Erythroblast (primary cell): ENCODE results near the gene IL1B.
A peak's percentile ranks its signal among the peaks of the same experiment; 100 is the strongest.

Experiments
- DNase-seq, 2 experiments: peaks; one replicate each; lab custom pipeline; 2025; lab: John Stamatoyannopoulos, UW
- GATA1 ChIP-seq: IDR thresholded peaks from 2 replicates; pipeline ENCODE4 v1.6.1; 2011; ENCODE audit warnings: low read depth, mild to moderate bottlenecking, control low read depth, low read length, moderate library complexity
- POLR2A ChIP-seq: IDR thresholded peaks from 2 replicates; pipeline ENCODE4 v1.6.1; 2011; ENCODE audit warnings: mild to moderate bottlenecking, low read length

Gene IL1B

DNA sequence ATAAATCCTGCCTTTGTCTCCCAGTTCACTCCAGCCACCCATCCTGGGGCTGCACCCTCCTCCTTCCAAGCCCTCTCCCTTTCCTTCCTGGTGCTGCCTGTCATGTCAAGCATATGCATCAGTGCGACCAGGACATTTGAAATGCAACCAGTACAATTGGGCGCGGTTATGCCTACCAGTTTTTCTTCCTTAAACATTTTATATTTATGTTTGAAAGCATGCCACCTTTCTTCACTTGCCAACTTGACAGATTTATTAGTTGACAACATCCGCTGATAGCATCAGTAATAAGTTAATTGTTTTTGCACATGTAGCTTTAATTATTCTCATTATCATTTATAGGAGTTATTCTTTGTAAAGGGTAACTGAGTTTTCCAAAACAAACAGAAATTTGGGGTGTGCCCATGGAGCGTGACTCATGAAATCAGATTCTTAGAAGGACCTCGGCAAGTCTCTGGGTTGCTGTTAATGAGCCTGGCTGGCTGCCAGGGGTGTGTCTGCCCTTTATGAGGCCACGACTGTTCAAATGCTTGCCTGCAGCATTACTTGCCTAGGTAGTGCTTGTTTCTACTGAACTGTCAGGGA lies 32.8 kb upstream of the IL1B start:
- peak; percentile 95 to 96 for DNase-seq

DNA sequence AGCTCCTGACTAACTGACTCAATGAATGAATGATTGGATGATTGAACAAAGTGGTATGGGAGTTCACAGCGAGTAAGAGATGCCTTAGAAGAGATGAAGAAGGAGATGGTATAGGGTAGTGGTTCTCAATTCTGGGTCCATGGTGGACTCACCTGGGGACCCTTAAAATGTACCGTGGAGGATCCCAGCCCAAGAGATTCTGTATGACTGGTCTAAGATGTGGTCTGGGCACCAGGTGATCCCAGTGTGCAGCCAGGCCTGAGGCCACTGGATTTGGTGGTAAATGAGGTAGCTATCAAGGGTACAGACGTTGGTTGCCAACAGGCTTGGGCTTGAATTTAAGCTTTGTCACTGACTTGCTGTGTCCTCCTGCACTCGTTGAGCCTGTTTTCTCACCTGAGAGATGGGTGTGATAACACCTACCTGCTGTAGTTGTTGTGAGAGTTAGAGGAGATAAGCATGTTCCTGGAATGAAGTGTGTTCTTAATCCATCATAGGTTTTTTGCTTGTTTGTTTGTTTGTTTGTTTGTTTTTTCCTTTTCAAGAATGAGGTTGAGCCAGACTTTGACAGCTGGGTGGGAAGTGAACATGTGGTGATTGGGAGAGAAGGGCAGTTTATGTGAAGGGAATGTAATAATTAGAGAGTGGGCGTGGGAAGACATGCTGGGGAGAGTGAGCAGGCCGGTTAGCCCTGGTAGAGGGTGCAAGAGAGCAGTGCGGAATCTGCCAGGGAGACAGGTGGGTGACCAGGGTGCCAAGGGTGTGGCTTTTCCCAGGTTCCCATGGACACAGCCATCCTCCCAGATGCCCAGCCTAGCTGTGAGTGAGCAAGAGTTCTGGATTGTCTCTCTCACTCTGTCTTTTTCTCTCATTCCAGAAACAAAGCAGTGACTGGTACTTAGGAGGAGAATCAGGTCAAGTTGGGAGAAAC lies 31.4 kb upstream of the IL1B start:
- DNase-seq, result no peak
- TF ChIP-seq POLR2A (no peak), GATA1 (no peak)

More for the DNA sequence above, 32.8 kb upstream of the IL1B start:
- TF ChIP-seq POLR2A, result no peak
- TF ChIP-seq GATA1, result no peak

DNA sequence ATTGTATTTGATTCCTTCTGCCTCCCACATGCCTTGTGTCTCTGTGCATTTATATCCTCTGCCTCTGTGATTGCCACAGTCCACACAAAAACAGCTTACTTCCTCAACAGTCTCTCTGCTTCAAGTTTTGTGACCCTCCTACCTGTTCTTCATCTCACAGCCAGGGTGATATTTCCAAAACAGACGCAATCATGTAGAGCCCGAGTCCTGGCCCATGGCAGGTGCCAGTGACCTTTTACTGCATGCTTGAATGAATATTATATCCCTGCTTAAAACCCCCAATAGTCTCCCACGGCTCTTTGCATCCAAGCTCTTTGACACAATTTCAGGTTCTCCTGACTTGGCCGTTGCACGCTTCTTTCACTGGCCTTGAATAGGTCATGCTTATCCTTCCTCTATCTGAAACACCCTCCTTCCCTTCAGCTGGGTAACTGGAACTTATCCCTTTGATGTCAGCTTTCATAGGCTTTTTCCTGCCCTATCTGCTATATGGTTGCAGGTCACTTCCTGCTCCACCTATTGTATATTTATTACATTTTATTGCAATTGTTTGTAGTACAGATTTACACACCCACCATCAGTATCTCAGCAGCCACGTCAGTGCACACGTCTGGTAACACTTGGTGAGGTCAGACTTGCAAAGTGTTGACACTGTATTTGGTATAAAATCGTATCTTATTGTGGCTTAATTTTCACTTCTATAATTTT lies 29.7 kb upstream of the IL1B start:
- TF ChIP-seq POLR2A, result no peak
- TF ChIP-seq GATA1, result no peak
- no peak for DNase-seq

DNA sequence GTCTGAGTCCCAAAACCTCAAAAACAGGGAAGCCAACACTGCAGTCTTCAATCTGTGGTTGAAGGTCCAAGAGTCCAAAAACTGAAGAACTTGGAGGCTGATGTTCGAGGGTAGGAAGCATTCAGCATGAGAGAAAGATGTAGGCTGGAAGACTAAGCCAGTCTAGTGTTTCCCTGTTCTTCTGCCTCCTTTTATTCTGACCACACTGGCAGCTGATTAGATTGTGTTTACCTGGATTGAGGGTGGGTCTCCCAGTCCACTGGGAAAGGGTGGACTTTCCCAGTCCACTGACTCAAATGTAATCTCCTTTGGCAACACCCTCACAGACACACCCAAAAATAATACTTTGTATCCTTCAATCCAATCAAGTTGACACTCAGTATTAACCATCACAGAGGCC lies 27.5 kb upstream of the IL1B start:
- DNase-seq, result no peak
- no peak for TF ChIP-seq POLR2A
- no peak for TF ChIP-seq GATA1

DNA sequence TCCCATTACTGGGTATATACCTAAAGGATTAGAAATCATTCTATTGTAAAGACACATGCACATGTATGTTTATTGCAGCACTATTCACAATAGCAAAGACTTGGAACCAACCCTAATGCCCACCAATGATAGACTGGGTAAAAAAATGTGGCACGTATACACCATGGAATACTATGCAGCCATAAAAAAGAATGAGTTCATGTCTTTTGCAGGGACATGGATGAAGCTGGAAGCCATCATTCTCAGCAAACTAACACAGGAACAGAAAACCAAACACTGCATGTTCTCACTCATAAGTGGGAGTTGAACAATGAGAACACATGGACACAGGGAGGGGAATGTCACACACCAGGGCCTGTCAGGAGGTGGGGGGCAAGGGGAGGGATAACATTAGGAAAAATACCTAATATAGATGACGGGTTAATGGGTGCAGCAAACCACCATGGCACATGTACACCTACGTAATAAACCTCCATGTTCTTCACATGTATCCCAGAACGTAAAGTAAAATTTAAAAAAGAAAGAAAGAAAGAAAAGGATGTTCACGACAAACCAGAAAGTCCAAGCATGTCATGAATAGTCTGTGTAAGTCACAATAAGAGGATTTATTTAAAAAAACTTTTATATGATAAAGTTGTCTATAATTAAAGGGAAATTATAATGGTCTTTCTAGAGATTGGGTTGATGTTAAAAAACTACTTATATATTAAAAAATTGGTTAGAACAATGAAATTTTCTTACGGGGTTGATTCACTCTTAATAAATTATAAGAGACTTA lies 23.0 kb upstream of the IL1B start:
- DNase-seq, result peak; percentile 47 to 55

DNA sequence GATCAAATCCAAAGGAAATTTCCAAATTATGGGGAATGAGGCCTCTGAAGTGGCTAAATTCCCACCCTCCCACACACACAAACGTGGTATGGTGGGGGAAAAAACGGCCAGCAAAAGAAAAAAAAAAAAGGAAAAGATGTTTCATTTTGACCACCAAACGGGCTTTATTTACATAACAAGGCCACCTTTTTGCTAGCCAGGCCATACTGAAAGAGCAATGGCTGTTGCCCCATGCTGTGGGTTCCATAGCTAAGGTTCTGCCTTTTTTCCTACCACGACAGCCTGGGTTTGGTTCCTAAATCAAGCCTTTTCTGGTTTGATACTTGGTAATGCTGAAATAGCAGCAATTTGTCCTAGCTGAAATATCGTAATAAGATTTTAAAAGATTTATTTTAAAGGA lies 14.0 kb upstream of the IL1B start:
- DNase-seq, result no peak

DNA sequence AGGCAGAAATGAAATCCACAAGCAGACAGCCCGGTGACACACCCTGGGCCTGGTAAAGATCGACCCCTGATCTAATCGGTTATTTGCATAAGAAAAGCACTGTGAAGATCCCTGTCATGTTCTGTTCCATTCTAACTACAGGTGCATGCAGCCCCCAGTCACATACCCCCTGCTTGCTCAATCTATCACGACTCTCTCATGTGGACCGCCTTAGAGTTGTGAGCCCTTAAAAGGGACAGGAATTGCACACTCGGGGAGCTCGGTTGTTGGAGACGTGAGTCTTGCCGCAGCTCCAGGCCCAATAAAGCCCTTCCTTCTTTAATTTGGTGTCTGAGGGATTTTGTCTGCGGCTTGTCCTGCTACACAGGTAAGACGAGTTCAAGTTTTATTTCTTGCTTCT lies 13.4 kb upstream of the IL1B start:
- DNase-seq, result no peak
- TF ChIP-seq GATA1, result no peak
- no peak for TF ChIP-seq POLR2A

More for the DNA sequence above, 14.0 kb upstream of the IL1B start:
- no peak for TF ChIP-seq POLR2A

DNA sequence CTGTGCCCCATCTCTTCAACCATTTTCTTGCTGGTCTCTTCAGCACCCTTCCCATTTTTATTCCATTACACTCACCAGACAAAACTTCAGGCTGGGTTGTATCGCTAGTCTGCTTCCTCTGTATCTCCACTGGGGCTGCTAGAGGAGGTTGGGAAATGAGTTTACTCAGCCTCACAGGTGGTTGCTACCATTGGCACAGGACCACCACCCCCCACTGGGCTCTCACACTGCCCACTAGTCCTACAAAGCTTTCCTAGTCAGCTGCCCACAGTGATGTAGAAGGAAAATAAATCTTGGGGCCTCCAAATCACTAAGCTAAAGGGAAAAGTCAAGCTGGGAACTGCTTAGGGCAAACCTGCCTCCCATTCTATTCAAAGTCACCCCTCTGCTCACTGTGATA lies 12.3 kb upstream of the IL1B start:
- DNase-seq, result no peak
- TF ChIP-seq GATA1, result no peak
- TF ChIP-seq POLR2A, result no peak

DNA sequence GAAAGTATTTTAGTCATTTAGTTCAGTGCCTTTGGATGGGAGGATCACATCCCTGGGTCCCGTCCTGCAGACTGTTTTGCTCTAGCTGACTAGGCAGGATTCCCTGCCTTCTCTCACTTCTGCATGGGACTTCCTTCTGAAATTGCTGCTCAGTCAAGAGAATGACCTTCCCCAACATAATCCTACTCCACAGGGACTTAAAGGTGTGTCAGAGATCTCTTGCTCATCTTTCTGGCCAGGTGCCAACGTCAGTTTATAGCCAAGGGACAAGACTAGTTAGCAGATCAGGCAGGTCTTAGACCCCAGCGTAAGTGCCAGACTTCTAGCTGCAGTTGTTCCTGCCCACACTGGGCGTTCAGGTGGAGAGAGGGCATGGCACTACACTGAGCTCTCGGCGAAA lies 9.5 kb upstream of the IL1B start:
- TF ChIP-seq GATA1, result no peak
- TF ChIP-seq POLR2A, result no peak
- DNase-seq, result peak; percentile 10 to 22

DNA sequence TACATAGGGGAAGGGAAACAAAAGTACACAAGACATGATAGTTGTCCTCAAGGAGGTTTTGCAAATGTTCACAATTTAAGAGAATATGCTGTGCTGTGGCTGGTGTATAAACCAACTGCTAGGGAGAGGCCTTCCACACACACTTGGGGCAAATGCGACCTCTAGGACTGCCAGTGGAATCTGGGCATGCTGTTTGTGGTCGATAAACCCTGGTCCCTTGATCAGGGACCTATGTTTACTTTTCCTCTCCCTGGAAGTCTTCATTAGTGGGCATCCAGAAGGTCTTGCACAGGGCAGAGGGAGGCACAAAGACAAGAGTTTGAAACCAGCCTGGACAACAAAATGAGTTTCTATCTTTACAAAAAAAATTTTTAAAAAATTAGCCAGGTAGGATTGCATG lies 7.3 kb upstream of the IL1B start:
- no peak for TF ChIP-seq GATA1
- no peak for TF ChIP-seq POLR2A
- no peak for DNase-seq

DNA sequence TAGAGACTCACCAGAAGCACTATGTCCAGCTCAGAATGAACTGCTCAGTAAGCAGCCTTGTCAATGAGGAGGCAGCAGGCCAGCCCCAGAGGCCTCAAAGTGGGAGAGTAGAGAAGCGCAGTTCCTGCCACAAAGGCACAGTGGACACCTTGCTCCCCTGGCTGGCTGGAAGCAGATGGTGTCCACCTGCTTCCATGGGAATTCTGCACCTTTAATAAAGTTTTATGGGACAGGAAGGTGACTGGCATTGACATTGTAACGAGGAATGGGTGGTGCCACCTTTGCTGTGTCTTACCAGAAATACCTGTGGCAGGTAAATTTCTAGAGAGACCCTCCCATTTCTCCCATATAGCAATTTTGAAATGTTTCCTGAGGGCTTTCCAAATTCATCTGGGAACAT lies 6.7 kb upstream of the IL1B start:
- no peak for DNase-seq
- TF ChIP-seq GATA1 (no peak), POLR2A (no peak)

DNA sequence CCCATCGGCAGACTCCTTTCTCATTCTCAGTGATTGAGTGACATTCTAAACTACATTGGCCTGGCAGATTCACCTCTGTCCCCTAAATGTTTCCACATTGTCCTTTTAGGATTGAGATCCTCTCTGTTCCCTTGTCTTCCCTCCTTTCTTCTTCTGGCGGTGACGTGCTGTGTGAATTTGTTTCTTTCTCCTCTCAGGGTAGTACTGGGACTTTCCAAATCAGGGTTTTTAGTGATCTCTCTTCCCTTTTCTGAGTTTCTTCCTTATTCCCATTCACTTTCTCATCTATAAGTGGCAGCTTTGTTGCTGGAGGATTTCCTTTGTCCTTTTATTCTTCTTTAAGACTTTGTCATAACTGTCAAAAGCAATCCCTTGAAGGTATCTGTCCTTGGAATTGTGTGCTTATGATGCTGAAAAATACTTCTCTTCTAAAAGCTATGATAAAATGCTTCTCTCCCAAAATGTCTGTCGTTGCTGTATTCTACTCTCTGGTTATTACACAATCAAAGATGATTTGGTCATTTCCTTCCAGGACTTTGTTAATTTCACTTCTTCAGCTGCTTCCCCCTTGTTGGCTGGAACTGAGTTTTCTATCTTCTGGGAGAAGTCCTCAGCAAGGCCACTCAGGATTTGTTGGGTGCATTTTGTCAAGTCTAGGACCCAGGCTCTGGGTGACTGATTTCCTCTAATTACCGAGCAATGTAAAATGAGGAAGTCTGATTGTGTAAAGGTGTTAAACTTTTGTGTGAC lies 4.9 kb upstream of the IL1B start:
- TF ChIP-seq GATA1, result no peak
- no peak for TF ChIP-seq POLR2A
- DNase-seq, result no peak

DNA sequence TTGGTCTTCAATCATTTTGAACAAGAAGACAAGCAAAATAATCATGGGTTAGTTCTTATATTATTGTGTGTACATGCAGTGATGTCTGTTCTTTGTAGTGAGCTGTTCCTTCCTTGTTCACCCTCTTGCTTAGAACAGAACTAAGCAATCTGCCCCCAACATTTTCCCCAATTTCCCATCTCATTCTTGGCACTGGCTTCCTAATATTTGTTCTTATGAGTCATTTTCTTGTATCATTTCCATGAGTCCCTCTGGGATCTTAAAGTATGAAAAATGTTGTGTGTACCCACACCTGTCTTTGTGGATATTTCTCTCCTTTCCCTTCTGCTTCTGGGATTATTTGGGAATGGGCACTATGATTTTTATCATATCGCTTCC lies 3.5 kb upstream of the IL1B start:
- no peak for TF ChIP-seq POLR2A
- no peak for TF ChIP-seq GATA1
- DNase-seq, result no peak
